ENCODE measurements around the gene CAPN7.

The CAPN7 gene

DNA sequence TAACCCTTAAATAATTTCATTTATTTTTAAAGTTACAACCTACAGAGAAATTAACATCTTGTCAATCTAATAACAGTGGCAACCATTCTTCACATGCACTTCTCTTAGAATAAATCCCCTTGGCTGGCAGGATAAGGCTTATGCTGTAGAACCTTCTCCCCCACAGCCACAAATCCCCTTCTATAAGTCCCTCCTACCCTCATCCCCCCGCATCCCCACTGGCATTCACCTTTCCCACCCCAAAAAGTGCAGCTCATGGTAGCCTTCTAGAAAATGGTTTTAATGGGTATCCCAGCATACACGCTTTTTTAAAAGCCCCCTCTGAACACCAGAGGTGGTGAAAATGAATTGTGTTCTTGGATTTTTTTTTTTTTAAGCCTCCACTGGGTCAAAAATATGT lies 49.2 kb downstream of the CAPN7 start:
- DNase-seq: no peak

DNA sequence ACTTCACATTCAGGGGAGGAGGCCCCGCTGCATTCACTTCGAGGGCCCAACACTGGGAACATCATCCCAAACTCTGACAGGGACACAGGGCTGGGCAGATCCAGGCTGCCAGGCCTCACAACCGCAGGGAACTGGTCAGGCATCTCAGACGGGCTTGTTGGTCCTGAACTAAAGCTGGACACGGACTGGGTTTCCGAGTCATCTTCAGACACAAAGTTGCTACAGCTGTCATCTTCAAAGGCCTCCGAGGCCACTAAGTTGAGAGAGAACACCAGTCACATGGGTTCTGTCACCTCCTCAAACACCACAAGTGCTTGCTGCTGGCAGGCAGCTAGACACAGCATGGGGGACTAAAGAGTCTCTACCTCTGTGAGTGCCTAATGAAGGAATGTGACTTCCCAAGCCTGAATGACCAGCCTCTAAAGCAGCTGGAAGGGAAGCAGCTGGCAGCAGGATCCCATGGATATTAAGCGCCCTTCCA lies 50.9 kb downstream of the CAPN7 start:
- no peak for DNase-seq

DNA sequence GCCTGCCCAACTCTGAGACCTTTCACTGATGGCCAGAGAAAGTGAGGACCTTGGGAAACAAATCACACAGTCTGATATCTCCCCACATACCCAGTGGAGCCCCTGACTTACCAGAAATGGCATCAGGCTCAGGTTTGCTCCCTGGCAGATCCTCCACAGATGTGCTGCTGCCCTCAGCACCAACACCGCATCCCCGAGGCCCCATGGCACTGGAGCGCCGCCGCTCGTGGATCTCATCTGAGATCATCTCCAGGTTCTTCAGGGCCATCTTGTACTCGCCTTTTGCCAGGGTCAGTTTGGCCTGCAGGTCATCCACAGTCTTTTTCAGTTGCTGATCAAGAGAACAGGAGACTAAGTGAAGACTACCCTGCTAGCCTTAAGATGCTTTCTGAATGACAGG lies 52.7 kb downstream of the CAPN7 start:
- DNase-seq: no peak

DNA sequence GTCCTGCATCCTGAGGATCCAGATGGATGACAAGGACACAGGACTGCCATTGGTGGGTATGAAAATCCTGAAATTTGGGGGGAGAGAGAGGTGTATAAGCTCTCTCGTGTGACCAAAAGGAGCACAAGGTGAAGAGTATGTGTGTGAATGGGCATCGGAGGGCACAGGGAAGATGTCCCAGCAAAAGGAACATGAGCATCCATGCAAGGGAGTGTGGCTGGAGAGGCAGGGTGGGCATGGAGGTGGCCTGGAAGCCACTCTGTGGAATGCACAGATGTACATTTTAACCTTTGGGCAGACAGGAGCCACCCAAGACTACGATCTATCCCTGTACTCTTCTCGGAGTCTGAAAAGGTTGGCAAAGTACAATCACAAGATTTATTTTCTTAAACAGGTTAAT lies 54.5 kb downstream of the CAPN7 start:
- DNase-seq: no peak

DNA sequence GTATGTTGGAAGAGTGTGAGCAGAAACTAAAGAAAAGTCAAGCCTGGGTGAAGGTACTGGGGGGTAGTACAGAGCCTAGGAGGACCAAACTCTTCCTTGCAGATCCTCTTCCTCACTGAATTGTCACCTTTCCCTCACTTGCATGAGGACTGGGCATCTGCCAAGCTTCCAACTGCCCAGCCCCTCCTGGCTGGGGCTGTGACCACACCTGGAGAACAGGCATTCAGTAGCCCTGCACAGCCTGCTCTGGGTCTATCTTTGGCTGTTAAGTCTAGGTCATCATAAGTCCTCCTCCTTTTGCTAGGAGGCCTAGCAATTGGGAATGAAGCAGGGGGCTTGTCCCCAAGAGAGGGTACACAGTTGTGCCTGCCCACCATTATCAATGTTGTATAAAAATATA lies 55.2 kb downstream of the CAPN7 start:
- DNase-seq: no peak

DNA sequence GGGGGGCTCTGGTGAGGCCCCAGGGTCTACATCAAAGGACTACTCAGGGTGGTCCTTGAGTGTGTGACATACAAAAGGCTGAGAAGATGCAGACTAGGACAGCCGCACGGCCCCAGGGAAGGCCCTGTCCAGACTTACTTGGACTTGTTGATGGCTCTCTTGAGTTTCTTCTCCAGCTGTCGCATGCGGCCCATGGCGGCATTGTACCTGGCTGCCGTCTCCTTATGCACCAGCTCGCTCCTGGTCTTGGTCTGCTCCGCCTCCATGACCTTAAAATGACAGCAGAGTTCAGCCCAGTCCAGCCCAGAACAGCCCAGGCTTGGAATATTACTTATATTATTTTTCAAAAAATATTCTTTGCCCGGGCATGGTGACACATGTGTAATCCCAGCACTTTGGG lies 56.0 kb downstream of the CAPN7 start:
- DNase-seq: no peak

DNA sequence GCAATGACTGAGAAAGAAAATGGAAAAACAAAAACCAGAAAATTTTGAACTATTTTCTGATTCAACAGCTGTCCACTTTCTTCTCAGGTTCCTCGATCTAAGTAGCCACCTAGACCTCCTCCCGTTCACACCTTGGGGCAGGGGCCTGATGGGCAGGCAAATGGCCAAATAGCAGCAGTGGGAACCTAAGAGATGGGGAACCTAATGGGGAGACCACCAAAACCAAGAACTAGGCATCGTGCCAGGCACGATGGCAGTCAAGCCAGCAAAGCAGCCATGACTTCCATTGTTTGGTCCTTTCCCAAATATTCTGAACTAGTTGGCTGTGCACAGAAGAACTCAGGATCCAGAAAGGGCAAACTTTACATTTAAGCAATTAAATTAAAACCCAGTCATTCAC lies 57.1 kb downstream of the CAPN7 start:
- no peak for DNase-seq

DNA sequence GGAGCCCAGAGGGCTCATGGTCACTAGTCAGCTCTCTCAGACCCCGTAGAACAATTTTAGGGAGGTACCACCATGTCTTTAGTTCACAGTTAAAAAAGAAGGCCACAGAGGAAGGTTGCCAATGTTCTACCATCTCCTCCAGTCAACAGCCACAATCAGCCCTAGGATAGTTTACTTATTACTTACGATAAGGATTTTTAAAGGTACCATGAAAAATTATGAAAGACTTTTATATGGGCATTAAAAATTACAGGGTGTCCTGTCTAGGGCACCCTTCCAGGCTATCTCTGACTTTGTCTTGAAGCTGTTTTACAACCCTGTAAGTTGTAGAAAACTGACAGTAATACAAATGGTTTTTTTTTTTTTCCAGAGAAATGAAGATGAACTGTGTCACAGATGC lies 57.9 kb downstream of the CAPN7 start:
- no peak for DNase-seq

DNA sequence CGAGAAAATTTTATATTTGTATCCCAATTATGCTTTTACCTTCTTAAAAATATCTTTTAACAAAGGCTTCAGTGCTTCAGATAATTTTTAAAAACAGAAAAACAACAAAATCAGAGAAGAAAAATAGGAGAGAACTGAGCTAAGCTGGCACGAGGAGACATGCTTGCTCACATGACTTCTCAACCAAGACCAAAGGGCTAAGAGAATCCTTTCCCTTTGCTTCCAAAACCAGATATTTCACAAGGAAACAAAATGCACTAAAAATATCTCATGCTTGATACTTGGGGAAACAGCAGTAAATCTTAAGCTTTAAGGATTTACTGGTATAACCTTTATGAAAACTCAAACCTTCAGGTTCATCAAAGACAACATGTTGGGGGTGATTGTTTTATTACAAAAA lies 58.4 kb downstream of the CAPN7 start:
- no peak for DNase-seq

DNA sequence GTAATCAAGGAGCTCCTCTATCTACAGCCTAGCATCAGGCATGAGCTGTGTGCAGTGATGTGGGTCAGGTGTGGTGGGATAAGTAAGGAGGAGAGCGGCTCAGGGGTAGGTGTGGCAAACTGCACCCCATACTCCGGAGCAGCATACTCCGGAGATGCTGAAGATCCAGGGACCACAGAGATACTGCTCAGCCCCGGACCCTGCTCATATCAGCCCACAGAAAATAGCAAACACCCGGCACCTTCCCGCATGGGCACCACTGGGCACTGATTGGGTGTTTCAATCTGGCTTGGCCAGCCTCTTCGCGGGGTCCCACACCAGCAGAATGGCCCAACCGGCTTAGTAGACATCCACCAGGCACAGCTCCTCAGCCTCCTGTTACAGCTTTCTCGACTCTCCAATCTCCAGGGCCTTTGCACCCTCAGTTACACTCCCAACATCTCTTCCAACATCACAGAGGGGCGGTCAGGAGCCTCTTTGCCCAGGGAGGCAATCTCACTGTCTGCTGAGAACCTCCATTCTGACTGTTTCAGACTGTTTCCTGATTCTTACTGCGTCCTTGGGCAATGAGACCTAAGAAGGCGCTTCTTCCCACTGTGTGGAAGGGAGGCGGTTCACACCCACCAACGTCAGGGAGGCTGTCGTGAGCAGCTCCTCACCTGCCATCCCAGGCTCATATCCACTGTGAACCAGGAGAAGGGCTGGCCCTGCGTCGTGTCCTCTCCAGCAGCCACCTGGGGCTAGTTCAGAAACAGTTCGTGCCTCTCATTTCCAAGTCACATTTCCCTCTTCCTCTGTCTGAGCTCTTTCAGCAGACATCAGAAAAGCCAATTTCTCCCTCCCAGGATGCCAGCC lies 59.8 kb downstream of the CAPN7 start:
- no peak for DNase-seq

DNA sequence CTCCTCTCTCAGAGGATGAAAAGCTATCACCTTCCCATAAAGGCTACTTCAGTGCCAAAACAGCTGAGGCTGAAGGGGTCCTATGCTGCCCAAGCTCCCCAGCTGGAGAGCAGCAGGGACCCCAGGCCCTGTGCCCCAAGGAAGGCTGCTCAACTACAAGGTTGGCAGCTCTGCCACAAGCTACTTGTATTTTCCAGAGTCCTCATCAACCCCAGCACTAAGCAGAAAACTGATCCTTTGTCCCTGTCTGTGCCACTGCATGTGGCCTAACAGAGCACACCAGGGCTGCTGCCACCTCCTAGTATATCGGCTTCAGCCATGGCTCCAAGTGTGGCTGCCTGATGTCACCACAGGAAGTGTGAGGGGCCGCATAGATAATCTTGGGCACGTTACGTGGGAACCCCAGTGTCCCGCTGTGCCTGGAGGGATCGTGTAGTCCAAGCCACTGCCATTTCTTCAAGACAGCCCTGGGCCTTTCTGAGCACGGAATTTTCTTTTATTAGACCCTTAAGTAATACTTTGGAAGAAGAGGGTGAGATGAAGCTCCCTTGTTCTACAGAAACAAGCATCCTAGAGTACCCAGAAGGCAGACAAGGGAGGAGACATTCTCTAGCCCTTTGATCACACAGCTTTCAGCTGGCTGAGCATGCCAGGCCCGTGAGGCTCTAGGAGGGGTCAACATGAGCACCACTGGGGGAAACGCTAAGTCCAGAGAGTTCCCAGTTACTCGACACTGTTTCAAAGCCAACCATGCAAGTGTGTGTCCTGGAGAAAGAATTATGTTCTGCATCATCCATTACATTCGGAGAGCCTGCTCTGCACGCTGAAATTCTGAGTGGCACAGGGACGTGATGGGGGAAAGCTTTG lies 60.7 kb downstream of the CAPN7 start:
- no peak for DNase-seq

DNA sequence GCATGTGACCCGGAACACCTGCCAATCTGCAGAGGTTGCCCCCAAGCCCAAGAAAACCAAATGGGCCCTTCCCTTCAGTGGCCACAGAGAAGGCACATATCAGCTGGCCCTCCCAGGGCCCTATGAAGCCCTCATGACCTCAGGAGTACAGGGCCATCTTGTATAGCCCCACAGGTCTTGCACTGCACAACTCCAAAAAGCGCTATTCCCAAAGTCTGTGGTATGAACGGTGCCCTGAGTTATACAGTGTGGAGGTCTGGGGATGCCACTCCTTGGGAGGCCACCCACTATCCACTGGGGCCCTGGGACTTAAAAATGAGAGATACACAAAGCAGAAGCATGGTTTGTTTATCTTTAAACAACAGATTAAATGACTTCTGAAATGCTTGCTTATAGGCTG lies 61.5 kb downstream of the CAPN7 start:
- DNase-seq: no peak

DNA sequence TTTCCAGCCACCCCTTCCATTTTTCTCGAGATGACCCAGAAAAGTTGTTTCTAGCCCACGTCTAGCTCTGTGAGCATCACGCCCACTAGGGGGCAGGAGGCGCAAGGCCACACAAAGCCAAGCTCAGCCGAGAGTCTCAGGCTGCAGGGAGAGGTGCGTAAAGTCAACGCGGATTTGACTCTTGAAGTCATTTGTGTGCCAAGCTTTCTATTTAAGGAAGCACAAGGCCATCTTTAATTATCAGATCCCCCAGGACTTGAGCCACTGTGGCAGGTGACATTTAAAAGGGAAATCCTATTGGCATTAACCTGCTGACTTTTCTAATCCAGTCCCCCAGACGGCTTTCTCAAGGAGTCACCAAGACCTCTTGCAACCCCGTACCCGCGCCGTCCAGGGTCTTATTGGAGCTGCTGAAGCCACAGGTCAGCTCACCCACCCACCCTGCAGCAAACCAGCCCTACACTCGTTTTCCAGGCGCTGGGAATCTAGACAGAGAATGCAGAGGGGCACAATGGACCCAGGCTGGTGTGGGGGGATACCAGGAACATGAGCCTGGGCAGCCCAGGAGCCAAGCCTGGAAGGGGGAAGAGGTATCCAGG lies 62.1 kb downstream of the CAPN7 start:
- peak; percentile 85 for DNase-seq

DNA sequence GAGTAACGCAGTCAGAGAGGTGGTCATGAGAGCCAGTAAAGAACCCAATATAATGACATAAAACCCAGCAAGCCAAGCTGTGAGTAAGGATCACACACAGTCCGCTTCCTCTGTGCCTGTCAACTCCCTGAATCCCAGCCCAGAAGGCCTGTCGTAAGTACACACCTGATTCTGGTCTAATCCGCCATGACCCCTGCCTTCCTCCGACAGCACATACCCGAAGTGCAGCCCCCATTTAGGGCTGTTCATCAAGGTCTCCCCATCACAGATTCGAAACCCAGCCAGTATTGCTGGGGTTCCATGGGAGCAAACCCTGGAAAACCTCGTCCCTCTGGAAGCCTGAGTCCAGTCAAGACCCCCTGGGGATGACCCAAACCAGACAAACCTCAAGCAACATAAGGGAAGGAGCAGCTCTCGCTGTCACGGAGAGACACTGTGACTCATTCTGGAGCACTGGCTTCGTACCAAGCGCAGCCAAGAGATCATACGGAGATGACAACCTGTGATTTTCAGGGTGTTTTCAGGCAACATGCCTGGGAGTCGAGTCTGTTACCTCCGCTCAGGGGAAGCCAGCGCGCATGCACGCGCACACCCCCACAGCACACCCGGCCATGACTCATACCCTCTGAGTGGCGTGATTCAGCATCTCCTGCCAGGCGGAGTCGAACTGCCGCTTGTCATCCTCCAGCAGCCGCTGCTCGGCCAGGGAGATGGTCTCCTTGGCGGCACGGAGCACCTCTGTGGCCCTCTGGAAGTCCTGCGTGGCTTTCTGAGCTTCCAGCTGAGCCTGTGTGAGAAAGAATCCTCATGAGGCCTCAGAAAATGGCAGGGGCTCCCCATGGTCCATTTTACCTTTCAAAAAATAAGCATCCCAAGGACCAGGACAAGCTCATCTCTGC lies 63.3 kb downstream of the CAPN7 start:
- peak; percentile 95 for DNase-seq

DNA sequence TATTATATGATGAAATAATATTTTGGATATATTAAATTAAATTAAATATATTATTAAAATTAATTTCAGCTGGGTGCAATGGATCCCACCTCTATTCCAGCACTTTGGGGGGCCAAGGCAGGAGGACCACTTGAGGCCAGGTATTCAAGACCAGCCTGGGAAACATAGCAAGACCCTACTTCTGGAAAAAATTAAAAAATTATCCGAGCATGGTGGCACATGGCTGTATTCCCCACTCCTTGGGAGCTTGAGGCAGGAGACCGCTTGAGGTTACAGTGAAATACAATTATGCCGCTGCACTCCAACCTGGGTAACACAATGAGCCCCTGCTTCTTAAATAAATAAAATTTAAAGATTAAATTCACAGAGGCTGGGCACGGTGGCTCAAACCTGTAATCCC lies 65.0 kb downstream of the CAPN7 start:
- no peak for DNase-seq

DNA sequence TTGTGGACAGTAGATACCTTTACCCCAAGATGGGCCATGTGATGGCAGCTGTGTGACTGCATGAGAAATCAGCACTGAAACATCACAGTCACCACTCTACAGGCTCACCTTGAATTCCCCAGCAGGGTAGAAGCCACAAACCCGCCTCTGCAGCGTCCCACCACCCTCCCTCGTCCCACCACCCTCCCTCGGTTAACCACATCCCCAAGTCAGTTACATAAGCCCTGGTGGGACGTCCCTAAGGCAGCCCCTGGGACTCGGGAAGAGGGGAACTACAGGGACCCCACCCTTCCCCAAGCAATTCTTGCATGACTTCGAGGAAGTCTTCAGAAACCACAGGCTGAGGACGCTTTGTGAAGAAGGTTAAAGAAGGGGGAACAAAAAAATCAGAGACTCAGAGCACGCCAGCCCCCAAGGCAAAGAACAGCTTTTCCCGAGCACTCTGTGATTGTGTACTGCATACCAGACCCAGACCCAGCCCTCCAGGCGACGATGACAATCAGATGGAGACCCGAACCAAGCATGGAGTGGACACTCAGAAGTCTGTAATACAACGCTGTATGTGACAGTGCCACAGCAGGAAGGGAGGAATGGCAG lies 65.8 kb downstream of the CAPN7 start:
- peak; percentile 93 for DNase-seq

DNA sequence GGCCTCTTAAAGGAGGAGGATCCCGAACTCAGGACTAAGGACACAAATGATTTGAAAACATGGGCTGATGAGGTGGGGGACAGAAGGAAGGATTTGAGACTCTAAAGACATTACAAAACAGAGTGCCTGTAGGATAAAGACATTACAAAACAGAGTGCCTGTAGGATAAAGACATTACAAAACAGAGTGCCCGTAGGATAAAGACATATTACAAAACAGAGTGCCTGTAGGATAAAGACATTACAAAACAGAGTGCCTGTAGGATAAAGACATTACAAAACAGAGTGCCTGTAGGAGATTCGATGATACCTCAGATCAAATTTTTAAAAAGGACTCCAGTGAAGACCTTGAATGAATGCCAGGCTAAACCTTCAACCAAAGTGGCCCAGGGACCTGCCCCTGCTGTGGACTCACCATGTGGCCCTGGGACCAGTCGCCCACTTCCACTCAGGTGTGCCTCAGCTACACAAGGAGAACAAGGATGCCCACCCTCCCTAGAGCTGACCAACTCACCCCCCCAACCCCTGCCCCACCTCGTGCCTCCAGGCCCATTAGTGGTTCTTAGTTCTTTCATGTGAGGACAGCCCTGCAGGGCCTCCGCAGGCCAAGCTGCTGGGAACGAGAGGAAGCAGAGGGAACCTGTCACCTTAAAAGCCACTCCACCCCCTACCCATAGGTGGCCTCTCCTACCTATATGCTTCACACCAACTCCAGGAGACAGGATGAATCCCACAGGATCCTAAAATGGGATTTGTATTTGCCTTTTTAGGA lies 66.6 kb downstream of the CAPN7 start:
- no peak for DNase-seq

DNA sequence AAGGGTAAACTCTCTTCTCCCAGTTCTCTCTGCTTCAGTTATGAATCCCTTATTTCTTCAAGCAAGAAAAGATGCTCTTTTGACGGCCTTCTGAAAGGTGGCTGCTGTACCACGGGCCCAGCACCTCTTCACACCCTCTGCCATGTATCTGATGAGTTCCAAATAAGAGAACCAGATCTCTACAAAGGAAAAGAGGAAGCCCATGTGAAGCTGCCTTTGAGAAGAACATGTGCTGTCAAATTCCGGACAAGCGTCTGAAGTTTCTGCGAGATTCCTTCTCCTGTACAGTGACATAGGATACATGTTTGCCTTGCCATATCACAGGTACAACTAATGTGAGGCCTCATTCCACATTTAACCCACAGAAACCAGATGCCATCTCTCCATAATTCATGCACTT lies 67.2 kb downstream of the CAPN7 start:
- no peak for DNase-seq

DNA sequence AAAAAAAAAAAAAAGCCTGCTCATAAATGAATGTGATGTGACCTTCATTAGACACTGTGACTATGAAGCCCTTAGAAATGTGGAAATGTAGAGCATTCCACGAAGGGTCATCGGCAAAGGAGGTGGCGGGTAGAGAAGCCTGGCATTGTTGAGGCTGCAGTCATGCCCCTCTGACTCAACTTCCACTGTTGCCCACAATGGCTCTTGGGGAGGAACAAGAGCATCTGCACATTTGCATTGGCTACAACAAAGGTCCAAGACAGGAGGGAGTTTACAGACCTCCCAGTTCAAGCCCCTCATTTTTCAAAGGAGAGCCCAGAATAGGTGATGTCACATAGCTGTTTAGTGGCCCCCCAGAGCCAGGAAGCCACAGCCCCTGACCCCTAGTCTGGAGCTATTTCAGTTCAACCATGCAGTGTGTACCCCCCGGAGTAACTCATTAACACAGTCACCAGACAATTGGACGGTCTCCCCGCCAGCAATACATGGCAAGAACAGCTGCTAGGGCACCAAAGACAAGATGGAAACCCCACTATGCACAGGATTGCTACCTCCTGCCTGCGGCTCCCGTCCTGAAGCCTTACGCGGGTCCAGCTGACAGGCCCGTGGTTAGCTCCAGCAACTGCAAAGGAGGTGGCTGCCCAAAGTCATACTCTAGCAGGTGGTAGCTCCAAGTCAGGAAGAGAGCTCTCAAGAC lies 70.1 kb downstream of the CAPN7 start:
- DNase-seq: no peak

DNA sequence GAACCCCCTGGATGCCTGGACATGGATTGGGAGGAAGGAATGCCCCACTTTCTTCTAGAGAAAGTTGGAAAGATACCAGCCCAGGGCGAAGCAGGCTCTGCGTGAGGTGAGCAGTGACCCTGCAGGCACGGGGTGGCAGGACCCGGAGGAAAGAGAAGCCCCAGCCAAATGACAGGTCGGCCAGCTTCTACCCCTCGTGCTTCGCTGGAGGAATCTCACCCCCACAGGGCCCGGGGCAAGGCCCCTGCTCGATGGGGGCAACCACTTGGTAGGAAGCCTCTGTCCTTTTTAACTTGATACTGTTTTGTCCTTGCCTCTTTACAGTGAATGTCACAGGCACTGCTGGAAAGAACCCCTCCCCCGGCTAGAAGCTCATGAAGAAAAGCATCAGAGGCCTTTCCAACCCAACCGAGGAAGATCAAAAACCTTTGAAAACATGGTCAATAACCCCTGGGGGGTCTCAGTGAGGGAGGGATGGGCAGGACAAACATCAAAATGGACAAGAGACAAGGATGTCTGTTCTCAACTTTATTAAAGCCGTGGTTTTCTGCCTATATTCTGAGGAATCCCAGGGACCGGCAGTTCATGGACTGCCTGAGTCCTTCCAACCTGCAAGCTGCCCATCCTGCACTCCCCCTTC lies 71.9 kb downstream of the CAPN7 start:
- DNase-seq: no peak

All from CD4-positive, alpha-beta T cell treated with Interleukin-4 for 4 hours (primary cell).